ENCODE results near the gene ZNF789. TPM values are rescaled to one million over a fixed set of nuclear protein-coding genes. Genes with fewer than 3 reads are reported as not detected.
A peak's percentile ranks its signal among the peaks of the same experiment; 100 is the strongest.

The ZNF789 gene
- total and polyA plus RNA-seq, 9 of the 15 experiments (the other 6 are each of a cell fraction or from before 2014, with no cell fraction given), result 6.1 to 57.0 (median 24.8) TPM

GRCh38 chr7:99500637-99501009 lies 27.9 kb downstream of the ZNF789 start (continued):
- TF ChIP-seq TFE3 (CRISPR knock-in tag; IDR thresholded peaks at IDR 0.05), result peak; percentile 10; the same call in 1 of the 2 replicates
- TF ChIP-seq ZC3H8 (IDR thresholded peaks at IDR 0.05), result 0 out of 2 replicates have a peak, but pooled peaks have one; percentile 41
- TF ChIP-seq ZNF232 (CRISPR knock-in tag; IDR thresholded peaks at IDR 0.05), result no peak
- no peak for TF ChIP-seq GATA2 (CRISPR knock-in tag; IDR thresholded peaks at IDR 0.05)
- TF ChIP-seq HNRNPK (IDR thresholded peaks at IDR 0.05; ENCODE audit: low read depth, low read length, poor library complexity, severe bottlenecking), result no peak
- no peak for TF ChIP-seq RREB1 (CRISPR knock-in tag; IDR thresholded peaks at IDR 0.05)
- no peak for TF ChIP-seq ELF2 (CRISPR knock-in tag; IDR thresholded peaks at IDR 0.05)
- TF ChIP-seq ZBED1 (IDR thresholded peaks at IDR 0.05), result no peak

All from K562 (cell line).